Keratinocyte (primary cell): ENCODE measurements around the gene SPPL3. TPM values are rescaled to one million over a fixed set of nuclear protein-coding genes. Genes with fewer than 3 reads are reported as not detected.

ENCODE experiments used
- DNase-seq: peaks from one replicate; pipeline ENCODE4 v3.0.0-alpha.2; 2011; ENCODE audit warnings: low read depth, missing footprints, low spot score
- FAIRE-seq: peaks from 2 replicates; lab custom pipeline; 2011; peaks lifted over from hg19 to GRCh38; lab: Jason Lieb, UNC
- H2AFZ ChIP-seq: 2 replicates; pipeline ENCODE4 v1.6.0; 2012; ENCODE audit warnings: low read length, control low read depth, inconsistent platforms; ENCODE audit not compliant: control insufficient read depth
- H3K27ac ChIP-seq: 2 replicates; pipeline ENCODE4 v1.5.1; 2011; ENCODE audit warnings: low read length; ENCODE audit not compliant: control insufficient read depth, insufficient read depth
- H3K27me3 ChIP-seq: 3 replicates; pipeline ENCODE4 v1.6.0; 2011; ENCODE audit warnings: low read length; ENCODE audit not compliant: control insufficient read depth, insufficient read depth; ENCODE audit errors: extremely low read depth
- H3K36me3 ChIP-seq, 2 experiments: 2 replicates in 1 of 2; 3 replicates in 1 of 2; pipeline ENCODE4 v1.5.1; 2011; ENCODE audit warnings: low read length in 2 of 2, mild to moderate bottlenecking in 1 of 2; ENCODE audit not compliant: control insufficient read depth in 2 of 2, insufficient read depth in 2 of 2; ENCODE audit errors: extremely low read depth in 1 of 2
- H3K4me1 ChIP-seq: 3 replicates; pipeline ENCODE4 v1.5.1; 2011; ENCODE audit warnings: low read length; ENCODE audit not compliant: control insufficient read depth, insufficient read depth; ENCODE audit errors: extremely low read depth
- H3K4me2 ChIP-seq: 3 replicates; pipeline ENCODE4 v1.6.0; 2011; ENCODE audit warnings: low read depth, low read length; ENCODE audit not compliant: control insufficient read depth, insufficient read depth; ENCODE audit errors: extremely low read depth
- H3K4me3 ChIP-seq, 3 experiments: fragments of 200-600 bp in 1 of 3; sonication (generic) in 1 of 3; 2 replicates in 2 of 3; 3 replicates in 1 of 3; pipeline ENCODE4 v1.5.1; 2011 to 2016; ENCODE audit warnings: low read length in 3 of 3, mild to moderate bottlenecking in 3 of 3, control low read depth in 2 of 3, inconsistent platforms in 1 of 3, low read depth in 1 of 3, mixed read lengths in 1 of 3, mixed run types in 1 of 3, moderate library complexity in 1 of 3; ENCODE audit not compliant: control insufficient read depth in 2 of 3, insufficient read depth in 2 of 3; ENCODE audit errors: extremely low read depth in 1 of 3
- H3K79me2 ChIP-seq: 2 replicates; pipeline ENCODE4 v1.6.0; 2012; ENCODE audit warnings: low read length; ENCODE audit not compliant: control insufficient read depth, insufficient read depth
- H3K9ac ChIP-seq: 3 replicates; pipeline ENCODE4 v1.6.0; 2011; ENCODE audit warnings: low read length; ENCODE audit not compliant: control insufficient read depth, insufficient read depth; ENCODE audit errors: extremely low read depth
- H3K9me1 ChIP-seq: 3 replicates; pipeline ENCODE4 v1.6.0; 2011; ENCODE audit warnings: low read length; ENCODE audit not compliant: control insufficient read depth, insufficient read depth; ENCODE audit errors: extremely low read depth
- H3K9me3 ChIP-seq: 2 replicates; pipeline ENCODE4 v1.5.1; 2012; ENCODE audit warnings: low read depth, low read length; ENCODE audit not compliant: control insufficient read depth
- H4K20me1 ChIP-seq: 3 replicates; pipeline ENCODE4 v1.6.0; 2011; ENCODE audit warnings: low read length; ENCODE audit not compliant: control insufficient read depth, insufficient read depth; ENCODE audit errors: extremely low read depth
- EZH2 ChIP-seq: IDR thresholded peaks from one replicate; pipeline ENCODE4 v1.6.1; 2012; ENCODE audit warnings: inconsistent platforms, mild to moderate bottlenecking, low read length, moderate library complexity
- dilution Hi-C: fragments of 300-500 bp; cut with MboI; formaldehyde crosslinking; loops from one replicate; pipeline ENCODE4 v1.7.0; 2020; ENCODE audit warnings: low sequenced_read_pairs; ENCODE audit not compliant: extremely low pct_ligation_motif_present
- polyA plus RNA-seq, 5 experiments: library from polyadenylated mRNA; depleted of rRNA in 3 of 5; stranded (reverse) in 3 of 5; stranded (forward) in 1 of 5; unstranded in 1 of 5; fragments of >200 nt; gene quantifications; 1 replicate in 1 of 5; 2 replicates in 3 of 5; 3 replicates in 1 of 5; pipeline versions ENCODE4 v1.2.1 to v1.2.3, GENCODE V29; 2011 to 2012; ENCODE audit warnings: missing spikeins in 2 of 5, low read depth in 1 of 5, low replicate concordance in 1 of 5
- TF ChIP-seq, protein P1 (sequence below), 3 experiments: IDR thresholded peaks in 1 of 3; conservative IDR thresholded peaks in 1 of 3; optimal IDR thresholded peaks in 1 of 3; 2 replicates in 2 of 3; 3 replicates in 1 of 3; pipeline versions ENCODE3 to v1.5.1; 2011; ENCODE audit warnings: low read length in 3 of 3, mild to moderate bottlenecking in 3 of 3, moderate library complexity in 2 of 3, control low read depth in 1 of 3, inconsistent platforms in 1 of 3; ENCODE audit not compliant: insufficient read depth in 2 of 3; ENCODE audit errors: extremely low read depth in 1 of 3

Gene SPPL3
- polyA plus RNA-seq, 1 donor (not counting 4 experiments of a cell fraction or from before 2014, with no cell fraction given) = 28.3 TPM

GRCh38 chr12:120825337-120825736 lies 78.8 kb downstream of the SPPL3 start:
- Histone ChIP-seq H3K4me2 (no peak overlapping the region), H3K36me3 (no peaks in the 10 kb centered on the region), H3K9me3 (no peaks in the 10 kb centered on the region), H3K27me3 (no peaks in the 10 kb centered on the region), H4K20me1 (no peaks in the 10 kb centered on the region), H2AFZ (no peak overlapping the region), H3K4me1 (no peaks in the 10 kb centered on the region), H3K4me3 (no peak overlapping the region), H3K9ac (no peak overlapping the region), H3K79me2 (peaks cover 39% of the 10 kb centered on the region), H3K27ac (no peak overlapping the region), H3K9me1 (peaks cover 3% of the 10 kb centered on the region)
- dilution Hi-C loops = no loop called here
- DNase-seq = no peak
- no peak for FAIRE-seq
- TF ChIP-seq, protein P1, sequence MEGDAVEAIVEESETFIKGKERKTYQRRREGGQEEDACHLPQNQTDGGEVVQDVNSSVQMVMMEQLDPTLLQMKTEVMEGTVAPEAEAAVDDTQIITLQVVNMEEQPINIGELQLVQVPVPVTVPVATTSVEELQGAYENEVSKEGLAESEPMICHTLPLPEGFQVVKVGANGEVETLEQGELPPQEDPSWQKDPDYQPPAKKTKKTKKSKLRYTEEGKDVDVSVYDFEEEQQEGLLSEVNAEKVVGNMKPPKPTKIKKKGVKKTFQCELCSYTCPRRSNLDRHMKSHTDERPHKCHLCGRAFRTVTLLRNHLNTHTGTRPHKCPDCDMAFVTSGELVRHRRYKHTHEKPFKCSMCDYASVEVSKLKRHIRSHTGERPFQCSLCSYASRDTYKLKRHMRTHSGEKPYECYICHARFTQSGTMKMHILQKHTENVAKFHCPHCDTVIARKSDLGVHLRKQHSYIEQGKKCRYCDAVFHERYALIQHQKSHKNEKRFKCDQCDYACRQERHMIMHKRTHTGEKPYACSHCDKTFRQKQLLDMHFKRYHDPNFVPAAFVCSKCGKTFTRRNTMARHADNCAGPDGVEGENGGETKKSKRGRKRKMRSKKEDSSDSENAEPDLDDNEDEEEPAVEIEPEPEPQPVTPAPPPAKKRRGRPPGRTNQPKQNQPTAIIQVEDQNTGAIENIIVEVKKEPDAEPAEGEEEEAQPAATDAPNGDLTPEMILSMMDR (optimal IDR thresholded peaks at IDR 0.05 in 1 of 3, IDR thresholded peaks at IDR 0.05 in 1 of 3, conservative IDR thresholded peaks at IDR 0.05 in 1 of 3; ENCODE audit: extremely low read depth in 1 of 3, insufficient read depth in 2 of 3, low read length in 3 of 3) = no peak
- no peak for TF ChIP-seq EZH2

GRCh38 chr12:120822832-120823503 lies 81.2 kb downstream of the SPPL3 start:
- H3K4me3 ChIP-seq = no peak overlapping the region
- FAIRE-seq = no peak
- H3K27ac ChIP-seq = no peak overlapping the region

More at GRCh38 chr12:120822832-120823503, 81.2 kb downstream of the SPPL3 start:
- TF ChIP-seq, protein P1 (optimal IDR thresholded peaks at IDR 0.05 in 1 of 3, IDR thresholded peaks at IDR 0.05 in 1 of 3, conservative IDR thresholded peaks at IDR 0.05 in 1 of 3; ENCODE audit: extremely low read depth in 1 of 3, insufficient read depth in 2 of 3, low read length in 3 of 3) = no peak
- TF ChIP-seq EZH2 = no peak
- Histone ChIP-seq H4K20me1 (no peaks in the 10 kb centered on the region), H3K4me2 (no peak overlapping the region), H3K36me3 (no peaks in the 10 kb centered on the region), H3K9me1 (peaks cover 3% of the 10 kb centered on the region), H3K9ac (no peak overlapping the region), H2AFZ (no peak overlapping the region), H3K9me3 (no peaks in the 10 kb centered on the region), H3K4me1 (no peaks in the 10 kb centered on the region), H3K79me2 (peaks cover 36% of the 10 kb centered on the region), H3K27me3 (no peaks in the 10 kb centered on the region)
- no peak for DNase-seq
- dilution Hi-C loops = no loop called here
